ENCODE measurements around the gene LSM12. TPM values are rescaled to one million over a fixed set of nuclear protein-coding genes. Genes with fewer than 3 reads are reported as not detected.

LSM12 gene
- total RNA-seq, 2 experiments from 2014 or later, result 35.4 to 67.9 TPM

DNA sequence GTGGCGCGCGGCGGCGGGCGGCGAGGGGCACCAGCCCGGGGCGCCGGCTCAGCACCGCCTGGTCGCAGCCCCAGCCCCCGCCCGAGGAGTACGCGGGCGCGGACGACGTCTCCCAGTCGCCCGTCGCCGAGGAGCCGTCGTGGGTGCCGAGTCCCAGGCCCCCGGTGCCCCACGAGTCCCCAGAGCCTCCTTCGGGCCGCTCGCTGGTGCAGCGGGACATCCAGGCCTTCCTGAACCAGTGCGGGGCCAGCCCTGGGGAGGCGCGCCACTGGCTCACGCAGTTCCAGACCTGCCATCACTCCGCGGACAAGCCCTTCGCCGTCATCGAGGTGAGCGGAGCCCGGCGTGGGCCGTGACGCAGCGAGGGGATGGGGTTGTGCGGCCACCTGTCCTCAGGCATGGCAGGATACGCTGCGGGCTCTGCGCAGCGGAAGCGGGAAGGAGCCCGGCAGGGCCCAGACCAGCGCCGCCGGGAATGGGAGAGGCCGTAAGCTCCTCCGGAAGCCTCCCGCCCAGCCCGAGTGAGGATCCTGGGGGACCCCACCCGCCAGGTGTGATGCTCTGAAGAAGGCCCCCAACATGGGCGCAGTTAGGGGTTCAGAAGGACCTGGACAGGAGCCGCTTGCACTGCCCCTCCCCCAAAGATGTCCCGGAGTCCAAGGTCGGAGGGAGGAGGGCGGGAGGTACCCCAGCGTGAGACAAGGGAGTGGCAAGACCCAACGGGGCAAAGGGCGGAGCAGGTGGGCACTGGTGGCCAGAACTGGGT is 61.5 kb downstream of the LSM12 start:
- POLR2A ChIA-PET, result no interaction called here

DNA sequence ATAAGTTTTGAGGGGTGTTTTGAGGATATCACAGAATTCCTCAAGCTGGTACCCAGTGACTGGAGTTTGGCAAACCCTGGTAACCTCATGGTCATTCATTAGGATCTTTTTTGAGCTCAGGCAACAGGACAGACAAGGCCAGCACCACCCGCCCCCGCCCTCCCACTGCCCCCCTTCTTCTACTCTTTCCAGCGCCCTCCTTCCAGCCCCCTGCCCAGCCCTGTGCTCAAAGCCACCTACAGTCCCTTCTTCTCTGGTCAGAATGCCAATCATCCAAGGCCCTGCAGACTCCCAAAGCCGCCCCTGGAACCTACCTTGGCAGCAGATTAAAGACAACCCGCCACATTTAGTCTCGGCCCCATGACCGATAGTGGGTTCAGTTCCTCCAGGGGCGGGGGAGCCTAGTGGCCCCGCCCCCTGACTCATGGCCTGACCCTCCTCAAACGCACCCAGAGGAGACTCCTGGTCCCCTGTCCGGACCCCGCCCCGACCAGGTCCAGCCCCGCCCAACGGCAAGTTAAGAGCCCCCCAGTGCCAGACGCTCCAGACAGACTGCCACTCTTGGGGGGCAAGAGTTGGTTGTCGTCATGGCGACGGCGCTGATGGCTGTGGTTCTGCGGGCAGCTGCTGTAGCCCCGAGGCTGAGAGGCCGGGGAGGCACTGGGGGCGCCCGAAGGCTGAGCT is 62.3 kb downstream of the LSM12 start, which contains the start of gene NAGS:
TSS of gene NAGS (plus strand) at position 546 of the 684 bp plus-strand sequence. CDS start at position 588, 42 bp downstream.
- intact Hi-C loops (cut with micrococcal nuclease; ENCODE audit: unreplicated experiment), result no loop called here
- CTCF ChIA-PET (ENCODE audit: unreplicated experiment), result no interaction called here
- Histone ChIP-seq H3K79me2 (ENCODE audit: insufficient read depth, low read depth, low read length) (no peaks in the 10 kb centered on the region), H4K20me1 (ENCODE audit: insufficient read depth, low read length) (no peaks in the 10 kb centered on the region), H3K36me3 (ENCODE audit: insufficient read depth, low read length) (no peaks in the 10 kb centered on the region), H3K4me3 (ENCODE audit: low read depth, low read length, poor library complexity, severe bottlenecking) (no peak within 1 kb of the TSS), H3K4me2 (ENCODE audit: low read length) (no peak within 1 kb of the TSS), H2AFZ (ENCODE audit: low read length) (no peak within 1 kb of the TSS), H3K4me1 (ENCODE audit: insufficient read depth, low read length, poor library complexity, severe bottlenecking) (peaks cover 23% of the 10 kb centered on the region), H3K9me3 (ENCODE audit: low read length) (no peaks in the 10 kb centered on the region), H3K27ac (ENCODE audit: low read depth, low read length, poor library complexity, severe bottlenecking) (no peak within 1 kb of the TSS), H3K9me2 (ENCODE audit: insufficient read depth, low read length) (no peaks in the 10 kb centered on the region)
- no peak for TF ChIP-seq EZH2phosphoT487 (IDR thresholded peaks at IDR 0.05; ENCODE audit: borderline replicate concordance, low read depth, low read length)
- TF ChIP-seq, protein P1, sequence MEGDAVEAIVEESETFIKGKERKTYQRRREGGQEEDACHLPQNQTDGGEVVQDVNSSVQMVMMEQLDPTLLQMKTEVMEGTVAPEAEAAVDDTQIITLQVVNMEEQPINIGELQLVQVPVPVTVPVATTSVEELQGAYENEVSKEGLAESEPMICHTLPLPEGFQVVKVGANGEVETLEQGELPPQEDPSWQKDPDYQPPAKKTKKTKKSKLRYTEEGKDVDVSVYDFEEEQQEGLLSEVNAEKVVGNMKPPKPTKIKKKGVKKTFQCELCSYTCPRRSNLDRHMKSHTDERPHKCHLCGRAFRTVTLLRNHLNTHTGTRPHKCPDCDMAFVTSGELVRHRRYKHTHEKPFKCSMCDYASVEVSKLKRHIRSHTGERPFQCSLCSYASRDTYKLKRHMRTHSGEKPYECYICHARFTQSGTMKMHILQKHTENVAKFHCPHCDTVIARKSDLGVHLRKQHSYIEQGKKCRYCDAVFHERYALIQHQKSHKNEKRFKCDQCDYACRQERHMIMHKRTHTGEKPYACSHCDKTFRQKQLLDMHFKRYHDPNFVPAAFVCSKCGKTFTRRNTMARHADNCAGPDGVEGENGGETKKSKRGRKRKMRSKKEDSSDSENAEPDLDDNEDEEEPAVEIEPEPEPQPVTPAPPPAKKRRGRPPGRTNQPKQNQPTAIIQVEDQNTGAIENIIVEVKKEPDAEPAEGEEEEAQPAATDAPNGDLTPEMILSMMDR (conservative IDR thresholded peaks at IDR 0.05; ENCODE audit: low read length), result no peak
- no TSS peak for BruUV-seq (replicated peaks)
- no peak for DNase-seq (ENCODE audit: low spot score)
- POLR2A ChIA-PET, result no interaction called here

More for the DNA sequence above, 61.5 kb downstream of the LSM12 start:
- Histone ChIP-seq H3K9me2 (ENCODE audit: insufficient read depth, low read length) (no peaks in the 10 kb centered on the region), H3K36me3 (ENCODE audit: insufficient read depth, low read length) (no peaks in the 10 kb centered on the region), H3K9me3 (ENCODE audit: low read length) (no peaks in the 10 kb centered on the region), H3K4me1 (ENCODE audit: insufficient read depth, low read length, poor library complexity, severe bottlenecking) (peaks cover 23% of the 10 kb centered on the region), H3K27ac (ENCODE audit: low read depth, low read length, poor library complexity, severe bottlenecking) (no peak overlapping the region), H3K79me2 (ENCODE audit: insufficient read depth, low read depth, low read length) (no peaks in the 10 kb centered on the region), H4K20me1 (ENCODE audit: insufficient read depth, low read length) (no peaks in the 10 kb centered on the region), H2AFZ (ENCODE audit: low read length) (no peak overlapping the region), H3K4me3 (ENCODE audit: low read depth, low read length, poor library complexity, severe bottlenecking) (no peak overlapping the region), H3K4me2 (ENCODE audit: low read length) (no peak overlapping the region)
- intact Hi-C loops (cut with micrococcal nuclease; ENCODE audit: unreplicated experiment), result no loop called here
- TF ChIP-seq EZH2phosphoT487 (IDR thresholded peaks at IDR 0.05; ENCODE audit: borderline replicate concordance, low read depth, low read length), result no peak
- TF ChIP-seq, protein P1 (conservative IDR thresholded peaks at IDR 0.05; ENCODE audit: low read length), result no peak
- no TSS peak for BruUV-seq (replicated peaks)
- no peak for DNase-seq (ENCODE audit: low spot score)
- CTCF ChIA-PET (ENCODE audit: unreplicated experiment), result no interaction called here

Data from OCI-LY7 (cell line).